ENCODE results near the gene BTG4.

- TF ChIP-seq, protein P1, sequence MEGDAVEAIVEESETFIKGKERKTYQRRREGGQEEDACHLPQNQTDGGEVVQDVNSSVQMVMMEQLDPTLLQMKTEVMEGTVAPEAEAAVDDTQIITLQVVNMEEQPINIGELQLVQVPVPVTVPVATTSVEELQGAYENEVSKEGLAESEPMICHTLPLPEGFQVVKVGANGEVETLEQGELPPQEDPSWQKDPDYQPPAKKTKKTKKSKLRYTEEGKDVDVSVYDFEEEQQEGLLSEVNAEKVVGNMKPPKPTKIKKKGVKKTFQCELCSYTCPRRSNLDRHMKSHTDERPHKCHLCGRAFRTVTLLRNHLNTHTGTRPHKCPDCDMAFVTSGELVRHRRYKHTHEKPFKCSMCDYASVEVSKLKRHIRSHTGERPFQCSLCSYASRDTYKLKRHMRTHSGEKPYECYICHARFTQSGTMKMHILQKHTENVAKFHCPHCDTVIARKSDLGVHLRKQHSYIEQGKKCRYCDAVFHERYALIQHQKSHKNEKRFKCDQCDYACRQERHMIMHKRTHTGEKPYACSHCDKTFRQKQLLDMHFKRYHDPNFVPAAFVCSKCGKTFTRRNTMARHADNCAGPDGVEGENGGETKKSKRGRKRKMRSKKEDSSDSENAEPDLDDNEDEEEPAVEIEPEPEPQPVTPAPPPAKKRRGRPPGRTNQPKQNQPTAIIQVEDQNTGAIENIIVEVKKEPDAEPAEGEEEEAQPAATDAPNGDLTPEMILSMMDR (IDR thresholded peaks at IDR 0.05), result no peak
- TF ChIP-seq POLR2A (IDR thresholded peaks at IDR 0.05), result no peak
Observed at GRCh38 chr11:111559800-111560464, 47.7 kb upstream of the BTG4 start.
